Measurements from ENCODE around the gene ADAT3. TPM values are rescaled to one million over a fixed set of nuclear protein-coding genes. Genes with fewer than 3 reads are reported as not detected.

Gene ADAT3
- total and polyA plus RNA-seq, 2 of the 4 experiments (the other 2 are of a cell fraction) = 0.36 to 2.8 TPM

GRCh38 chr19:1888385-1888784 is 16.8 kb upstream of the ADAT3 start:
- no peak overlapping the region for H2AK5ac ChIP-seq (ENCODE audit: low read depth, low read length)
- DNase-seq (no peak), ATAC-seq (ENCODE audit: low read depth) (no peak)
- H2AK9ac ChIP-seq (replicated peaks; ENCODE audit: low read depth, low read length, poor library complexity) = peak overlapping the region; percentile 28
- TF ChIP-seq, protein P1, sequence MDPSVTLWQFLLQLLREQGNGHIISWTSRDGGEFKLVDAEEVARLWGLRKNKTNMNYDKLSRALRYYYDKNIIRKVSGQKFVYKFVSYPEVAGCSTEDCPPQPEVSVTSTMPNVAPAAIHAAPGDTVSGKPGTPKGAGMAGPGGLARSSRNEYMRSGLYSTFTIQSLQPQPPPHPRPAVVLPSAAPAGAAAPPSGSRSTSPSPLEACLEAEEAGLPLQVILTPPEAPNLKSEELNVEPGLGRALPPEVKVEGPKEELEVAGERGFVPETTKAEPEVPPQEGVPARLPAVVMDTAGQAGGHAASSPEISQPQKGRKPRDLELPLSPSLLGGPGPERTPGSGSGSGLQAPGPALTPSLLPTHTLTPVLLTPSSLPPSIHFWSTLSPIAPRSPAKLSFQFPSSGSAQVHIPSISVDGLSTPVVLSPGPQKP (IDR thresholded peaks at IDR 0.05; ENCODE audit: borderline replicate concordance, low read depth, low read length) = no peak
- no peak for TF ChIP-seq CHD1 (IDR thresholded peaks at IDR 0.05; ENCODE audit: low read depth, low read length)
- no peak for TF ChIP-seq RCOR1 (IDR thresholded peaks at IDR 0.05; ENCODE audit: insufficient replicate concordance, low read length)
- no peak for TF ChIP-seq MXI1 (IDR thresholded peaks at IDR 0.05; ENCODE audit: borderline replicate concordance, low read depth, low read length)
- TF ChIP-seq FOS (IDR thresholded peaks at IDR 0.05; ENCODE audit: low read depth, low read length) = no peak
- no peaks in the 10 kb centered on the region for H3K27me3 ChIP-seq (ENCODE audit: control insufficient read depth, insufficient read depth, low read length)
- H2BK15ac ChIP-seq (ENCODE audit: low read depth, low read length) = no peak overlapping the region
- peaks cover 0 to 17% of the 10 kb centered on the region in 2 experiments; a peak in 2 of 4 replicates for H3K79me1 ChIP-seq (ENCODE audit: low read depth in 1 of 2, low read length in 2 of 2)
- no peak overlapping the region for H3K4me2 ChIP-seq (ENCODE audit: low read depth, low read length)
- dilution Hi-C loops (cut with HindIII; ENCODE audit: low sequenced_read_pairs, unreplicated experiment) = no loop called here
- no peak overlapping the region for H2BK20ac ChIP-seq (ENCODE audit: low read depth, low read length)
- H3K23ac ChIP-seq (ENCODE audit: low read depth, low read length) = no peak overlapping the region
- ChIA-PET CTCF (no interaction called here), POLR2A (ENCODE audit: unreplicated experiment) (no interaction called here)
- no peaks in the 10 kb centered on the region for H3K36me3 ChIP-seq (ENCODE audit: control insufficient read depth, insufficient read depth, low read length)
- no peak overlapping the region for H4K8ac ChIP-seq (ENCODE audit: low read depth in 2 of 2, low read length in 2 of 2)
- no peaks in the 10 kb centered on the region for H3K9me3 ChIP-seq (ENCODE audit: control insufficient read depth, insufficient read depth, low read length)
- H3K14ac ChIP-seq (replicated peaks; ENCODE audit: low read depth, low read length) = no peak overlapping the region
- H3K27ac ChIP-seq (ENCODE audit: insufficient read depth, low read length) = no peak overlapping the region
- no peak overlapping the region for H3K18ac ChIP-seq (ENCODE audit: low read depth, low read length)
- no peak overlapping the region for H4K5ac ChIP-seq (ENCODE audit: low read depth, low read length)
- H3K9me1 ChIP-seq (ENCODE audit: insufficient read depth, low read length) = peaks cover 9% of the 10 kb centered on the region
- H4K91ac ChIP-seq (ENCODE audit: insufficient read depth, low read depth, low read length) = no peak overlapping the region
- WGBS, 2 experiments (ENCODE audit: extremely low coverage in 2 of 2, insufficient read length in 1 of 2) = 100% methylated on average over 1 of the region's 5 CpGs; no CpG with 5 or more reads in 1 of the 2 experiments
- H3K56ac ChIP-seq (ENCODE audit: extremely low read depth, insufficient read depth, low read length) = no peak overlapping the region
- BruUV-seq (replicated peaks) = no TSS peak
- peaks cover 17% of the 10 kb centered on the region for H4K20me1 ChIP-seq (ENCODE audit: insufficient read depth, low read length)
- intact Hi-C loops (cut with micrococcal nuclease) = no loop called here
- no peak overlapping the region for H2BK5ac ChIP-seq (ENCODE audit: low read depth, low read length, poor library complexity, severe bottlenecking)
- H2BK120ac ChIP-seq (ENCODE audit: low read depth, low read length) = no peak overlapping the region
- H3K4me3 ChIP-seq (ENCODE audit: insufficient read depth, low read depth, low read length) = no peak overlapping the region
- in situ Hi-C loops (cut with MboI; ENCODE audit: low sequenced_read_pairs) = no loop called here
- H3K4me1 ChIP-seq (ENCODE audit: control insufficient read depth, insufficient read depth, low read length) = peaks cover 11% of the 10 kb centered on the region
- no peak overlapping the region for H3K4ac ChIP-seq (ENCODE audit: low read depth, low read length)
- no peak overlapping the region for H3K9ac ChIP-seq (ENCODE audit: low read depth, low read length)
- H2AFZ ChIP-seq (replicated peaks; ENCODE audit: low read length, poor library complexity) = no peak overlapping the region

Measured in IMR-90 (cell line).